Measurements from ENCODE around the gene TUBA4A. TPM values are rescaled to one million over a fixed set of nuclear protein-coding genes. Genes with fewer than 3 reads are reported as not detected.

TUBA4A gene
- polyA plus RNA-seq, 1 donor from 2014 or later: not detected

DNA sequence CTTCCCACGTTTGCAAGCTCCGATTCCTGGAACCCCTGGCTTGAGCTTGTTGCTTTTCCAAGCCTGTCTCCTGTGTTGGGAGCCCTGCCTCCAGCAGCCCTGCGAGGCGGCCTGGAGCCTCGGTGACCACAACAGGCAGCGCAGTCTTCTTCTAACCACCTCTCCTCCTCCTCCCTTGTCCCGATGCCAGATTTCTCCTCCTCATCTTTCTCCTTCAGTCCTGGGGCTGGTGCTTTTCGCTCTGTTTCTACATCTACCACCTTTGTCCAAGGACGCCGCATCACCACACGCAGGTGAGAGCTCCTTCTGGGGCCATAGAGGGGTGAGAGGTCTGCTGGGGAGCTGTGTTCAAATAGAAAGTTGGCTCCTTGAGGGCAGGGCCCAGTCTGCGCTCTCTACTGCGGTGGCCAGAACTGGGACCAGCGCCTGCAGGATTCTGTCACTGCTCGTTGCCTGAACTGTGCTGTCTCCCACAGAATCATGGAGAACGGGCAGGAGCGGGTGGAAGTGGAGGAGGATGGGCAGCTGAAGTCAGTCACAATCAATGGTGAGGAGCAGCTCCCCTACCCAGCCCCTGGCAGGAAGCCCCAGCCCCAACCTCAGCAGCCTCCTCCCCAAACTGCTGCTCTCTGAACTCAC, 29.3 kb upstream of the TUBA4A start:
- H3K27ac ChIP-seq (ENCODE audit: low read length): no peak overlapping the region
- no peak overlapping the region for H3K4me3 ChIP-seq (ENCODE audit: low read length)

DNA sequence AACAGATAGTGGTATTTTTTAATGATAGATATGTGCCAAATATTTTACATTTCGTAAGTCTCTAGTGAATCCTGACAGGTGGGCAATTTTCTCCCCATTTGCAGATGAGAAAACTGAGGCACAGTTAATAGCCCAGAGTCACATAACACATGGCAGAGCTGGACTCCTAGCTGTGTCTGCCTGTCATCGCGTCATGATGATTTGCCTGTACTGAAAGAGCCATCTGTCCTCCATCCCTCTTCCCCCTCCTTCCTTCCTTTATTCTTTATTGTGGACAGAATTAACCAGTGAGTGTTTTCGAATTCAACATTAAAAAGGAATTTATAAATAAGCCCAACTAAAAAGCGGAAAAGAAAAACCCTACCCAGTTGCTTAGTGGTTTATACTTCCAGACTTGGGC, 28.7 kb upstream of the TUBA4A start:
- Histone ChIP-seq H3K4me3 (ENCODE audit: low read length) (no peak overlapping the region), H3K79me2 (replicated peaks; ENCODE audit: insufficient read depth, low read length) (no peaks in the 10 kb centered on the region), H3K36me3 (ENCODE audit: insufficient read depth, low read length) (no peaks in the 10 kb centered on the region), H3K4me2 (ENCODE audit: low read length) (no peak overlapping the region), H3K27ac (ENCODE audit: low read length) (no peak overlapping the region), H2AFZ (ENCODE audit: low read depth, low read length) (no peak overlapping the region), H3K9me2 (ENCODE audit: insufficient read depth, low read length) (no peaks in the 10 kb centered on the region), H4K20me1 (ENCODE audit: insufficient read depth) (no peaks in the 10 kb centered on the region), H3K27me3 (ENCODE audit: insufficient read depth, low read depth, low read length) (no peaks in the 10 kb centered on the region), H3K9ac (ENCODE audit: low read length) (no peak overlapping the region), H3K9me3 (ENCODE audit: low read length) (no peaks in the 10 kb centered on the region), H3F3A (ENCODE audit: insufficient read depth, low read length, poor library complexity, severe bottlenecking) (peaks cover 10% of the 10 kb centered on the region)
- TF ChIP-seq EP300 (conservative IDR thresholded peaks at IDR 0.05; ENCODE audit: poor library complexity, severe bottlenecking) (no peak), TAF1 (IDR thresholded peaks at IDR 0.05; ENCODE audit: low read depth) (no peak)

More for the DNA sequence above, 29.3 kb upstream of the TUBA4A start:
- H3K9ac ChIP-seq (ENCODE audit: low read length): no peak overlapping the region
- H3F3A ChIP-seq (ENCODE audit: insufficient read depth, low read length, poor library complexity, severe bottlenecking): peaks cover 9% of the 10 kb centered on the region
- H3K79me2 ChIP-seq (replicated peaks; ENCODE audit: insufficient read depth, low read length): no peaks in the 10 kb centered on the region
- no peak overlapping the region for H3K4me2 ChIP-seq (ENCODE audit: low read length)
- H2AFZ ChIP-seq (ENCODE audit: low read depth, low read length): no peak overlapping the region
- no peaks in the 10 kb centered on the region for H4K20me1 ChIP-seq (ENCODE audit: insufficient read depth)
- no peaks in the 10 kb centered on the region for H3K27me3 ChIP-seq (ENCODE audit: insufficient read depth, low read depth, low read length)
- no peaks in the 10 kb centered on the region for H3K36me3 ChIP-seq (ENCODE audit: insufficient read depth, low read length)
- no peak for TF ChIP-seq EZH2 (IDR thresholded peaks at IDR 0.05; ENCODE audit: borderline replicate concordance, insufficient read depth, low read length, poor library complexity, severe bottlenecking)
- TF ChIP-seq RAD21 (conservative IDR thresholded peaks at IDR 0.05): no peak
- TF ChIP-seq, protein P1, sequence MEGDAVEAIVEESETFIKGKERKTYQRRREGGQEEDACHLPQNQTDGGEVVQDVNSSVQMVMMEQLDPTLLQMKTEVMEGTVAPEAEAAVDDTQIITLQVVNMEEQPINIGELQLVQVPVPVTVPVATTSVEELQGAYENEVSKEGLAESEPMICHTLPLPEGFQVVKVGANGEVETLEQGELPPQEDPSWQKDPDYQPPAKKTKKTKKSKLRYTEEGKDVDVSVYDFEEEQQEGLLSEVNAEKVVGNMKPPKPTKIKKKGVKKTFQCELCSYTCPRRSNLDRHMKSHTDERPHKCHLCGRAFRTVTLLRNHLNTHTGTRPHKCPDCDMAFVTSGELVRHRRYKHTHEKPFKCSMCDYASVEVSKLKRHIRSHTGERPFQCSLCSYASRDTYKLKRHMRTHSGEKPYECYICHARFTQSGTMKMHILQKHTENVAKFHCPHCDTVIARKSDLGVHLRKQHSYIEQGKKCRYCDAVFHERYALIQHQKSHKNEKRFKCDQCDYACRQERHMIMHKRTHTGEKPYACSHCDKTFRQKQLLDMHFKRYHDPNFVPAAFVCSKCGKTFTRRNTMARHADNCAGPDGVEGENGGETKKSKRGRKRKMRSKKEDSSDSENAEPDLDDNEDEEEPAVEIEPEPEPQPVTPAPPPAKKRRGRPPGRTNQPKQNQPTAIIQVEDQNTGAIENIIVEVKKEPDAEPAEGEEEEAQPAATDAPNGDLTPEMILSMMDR (IDR thresholded peaks at IDR 0.05; ENCODE audit: poor library complexity, severe bottlenecking): no peak
- no peak for TF ChIP-seq TAF1 (IDR thresholded peaks at IDR 0.05; ENCODE audit: low read depth)
- no peak for TF ChIP-seq EP300 (conservative IDR thresholded peaks at IDR 0.05; ENCODE audit: poor library complexity, severe bottlenecking)
- TF ChIP-seq MXI1 (conservative IDR thresholded peaks at IDR 0.05; ENCODE audit: poor library complexity, severe bottlenecking): no peak
- TF ChIP-seq POLR2AphosphoS5 (IDR thresholded peaks at IDR 0.05): no peak
- TF ChIP-seq, protein P2, sequence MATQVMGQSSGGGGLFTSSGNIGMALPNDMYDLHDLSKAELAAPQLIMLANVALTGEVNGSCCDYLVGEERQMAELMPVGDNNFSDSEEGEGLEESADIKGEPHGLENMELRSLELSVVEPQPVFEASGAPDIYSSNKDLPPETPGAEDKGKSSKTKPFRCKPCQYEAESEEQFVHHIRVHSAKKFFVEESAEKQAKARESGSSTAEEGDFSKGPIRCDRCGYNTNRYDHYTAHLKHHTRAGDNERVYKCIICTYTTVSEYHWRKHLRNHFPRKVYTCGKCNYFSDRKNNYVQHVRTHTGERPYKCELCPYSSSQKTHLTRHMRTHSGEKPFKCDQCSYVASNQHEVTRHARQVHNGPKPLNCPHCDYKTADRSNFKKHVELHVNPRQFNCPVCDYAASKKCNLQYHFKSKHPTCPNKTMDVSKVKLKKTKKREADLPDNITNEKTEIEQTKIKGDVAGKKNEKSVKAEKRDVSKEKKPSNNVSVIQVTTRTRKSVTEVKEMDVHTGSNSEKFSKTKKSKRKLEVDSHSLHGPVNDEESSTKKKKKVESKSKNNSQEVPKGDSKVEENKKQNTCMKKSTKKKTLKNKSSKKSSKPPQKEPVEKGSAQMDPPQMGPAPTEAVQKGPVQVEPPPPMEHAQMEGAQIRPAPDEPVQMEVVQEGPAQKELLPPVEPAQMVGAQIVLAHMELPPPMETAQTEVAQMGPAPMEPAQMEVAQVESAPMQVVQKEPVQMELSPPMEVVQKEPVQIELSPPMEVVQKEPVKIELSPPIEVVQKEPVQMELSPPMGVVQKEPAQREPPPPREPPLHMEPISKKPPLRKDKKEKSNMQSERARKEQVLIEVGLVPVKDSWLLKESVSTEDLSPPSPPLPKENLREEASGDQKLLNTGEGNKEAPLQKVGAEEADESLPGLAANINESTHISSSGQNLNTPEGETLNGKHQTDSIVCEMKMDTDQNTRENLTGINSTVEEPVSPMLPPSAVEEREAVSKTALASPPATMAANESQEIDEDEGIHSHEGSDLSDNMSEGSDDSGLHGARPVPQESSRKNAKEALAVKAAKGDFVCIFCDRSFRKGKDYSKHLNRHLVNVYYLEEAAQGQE (IDR thresholded peaks at IDR 0.05; ENCODE audit: borderline replicate concordance): no peak
- TF ChIP-seq SMC3 (conservative IDR thresholded peaks at IDR 0.05; ENCODE audit: poor library complexity): no peak
- no peaks in the 10 kb centered on the region for H3K9me2 ChIP-seq (ENCODE audit: insufficient read depth, low read length)
- H3K9me3 ChIP-seq (ENCODE audit: low read length): no peaks in the 10 kb centered on the region

Measured in neural cell (in vitro differentiated cells).